Common myeloid progenitor, CD34-positive (primary cell): ENCODE data around the gene LGR6.
A peak's percentile ranks its signal among the peaks of the same experiment; 100 is the strongest.

ENCODE experiments used
- CTCF ChIA-PET: fragments of 350-600 bp; sonication (Branson Sonifier 250); formaldehyde crosslinking; loops from one replicate; lab custom pipeline; 2021; ENCODE audit warnings: antibody characterized with exemption; lab: Charles Lee
- POLR2A ChIA-PET: fragments of 350-600 bp; sonication (Branson Sonifier 250); formaldehyde crosslinking; loops from one replicate; lab custom pipeline; 2021; ENCODE audit warnings: antibody characterized with exemption; lab: Charles Lee
- DNase-seq, 3 donors: peaks; one replicate each; pipeline versions ENCODE4 v3.0.0 to v3.0.0-alpha.2; 2013
- H3K27ac ChIP-seq, 2 experiments: 1 replicate in 1 of 2; 2 replicates in 1 of 2; pipeline ENCODE4 v1.7.0; 2013; ENCODE audit warnings: inconsistent platforms in 2 of 2, low read length in 2 of 2, mild to moderate bottlenecking in 2 of 2, low read depth in 1 of 2, moderate library complexity in 1 of 2; ENCODE audit not compliant: severe bottlenecking in 2 of 2, insufficient read depth in 1 of 2, poor library complexity in 1 of 2
- H3K27me3 ChIP-seq, 5 experiments: replicated peaks in 2 of 5; 1 replicate in 3 of 5; 2 replicates in 2 of 5; pipeline versions ENCODE4 v1.6.1 to v1.7.0; 2013; ENCODE audit warnings: low read length in 4 of 5, mild to moderate bottlenecking in 2 of 5, moderate library complexity in 2 of 5, inconsistent platforms in 1 of 5; ENCODE audit not compliant: insufficient read depth in 5 of 5, control insufficient read depth in 4 of 5
- H3K36me3 ChIP-seq, 4 experiments: 1 replicate in 2 of 4; 2 replicates in 2 of 4; pipeline versions ENCODE4 v1.6.1 to v1.7.0; 2013; ENCODE audit warnings: low read length in 3 of 4, control low read depth in 1 of 4, mild to moderate bottlenecking in 1 of 4; ENCODE audit not compliant: control insufficient read depth in 4 of 4, insufficient read depth in 4 of 4
- H3K4me1 ChIP-seq, 4 experiments: 1 replicate in 3 of 4; 2 replicates in 1 of 4; pipeline versions ENCODE4 v1.6.1 to v1.7.1; 2013; ENCODE audit warnings: low read length in 3 of 4, mild to moderate bottlenecking in 3 of 4, control low read depth in 1 of 4, inconsistent platforms in 1 of 4, moderate library complexity in 1 of 4; ENCODE audit not compliant: control insufficient read depth in 4 of 4, insufficient read depth in 4 of 4; ENCODE audit errors: control extremely low read depth in 1 of 4
- H3K4me3 ChIP-seq, 7 experiments: 1 replicate in 4 of 7; 2 replicates in 3 of 7; pipeline versions ENCODE4 v1.5.1 to v1.7.0; 2013; ENCODE audit warnings: mild to moderate bottlenecking in 7 of 7, low read length in 6 of 7, moderate library complexity in 6 of 7, inconsistent platforms in 2 of 7, low read depth in 2 of 7, control low read depth in 1 of 7; ENCODE audit not compliant: insufficient read depth in 4 of 7, control insufficient read depth in 1 of 7; ENCODE audit errors: extremely low read depth in 1 of 7
- H3K9me3 ChIP-seq, 5 experiments: 1 replicate in 4 of 5; 2 replicates in 1 of 5; pipeline versions ENCODE4 v1.6.1 to v1.7.1; 2013; ENCODE audit warnings: low read length in 4 of 5, mild to moderate bottlenecking in 2 of 5, inconsistent platforms in 1 of 5, low read depth in 1 of 5, moderate library complexity in 1 of 5; ENCODE audit not compliant: control insufficient read depth in 4 of 5, insufficient read depth in 2 of 5; ENCODE audit errors: control extremely low read depth in 1 of 5
- WGBS: methylation state at CpG from one replicate; pipeline ENCODE4 v1.1.5; 2013; ENCODE audit not compliant: insufficient coverage; 5-methylcytosine and 5-hydroxymethylcytosine counted together

Gene LGR6

GRCh38 chr1:202282025-202282371, 88.4 kb downstream of the LGR6 start:
- H3K4me3 ChIP-seq: no peak overlapping the region
- CTCF ChIA-PET: interaction anchor here (0.8 to 3.5 kb wide), 9 partner anchors 8 to 93 kb away, joined by 3 to 23 read pairs (median 4); no protein-coding TSS in a partner anchor
- no peak overlapping the region for H3K27ac ChIP-seq
- H3K9me3 ChIP-seq: no peaks in the 10 kb centered on the region
- H3K4me1 ChIP-seq: peaks cover 6 to 36% (median 17%) of the 10 kb centered on the region in 4 experiments
- H3K36me3 ChIP-seq: no peaks in the 10 kb centered on the region
- WGBS: 93% methylated on average over 5 of the region's 5 CpGs
- peaks cover 0 to 68% (median 38%) of the 10 kb centered on the region in 5 experiments for H3K27me3 ChIP-seq
- DNase-seq: no peak
- POLR2A ChIA-PET: no interaction called here

- Histone ChIP-seq H3K27ac (no peak overlapping the region), H3K36me3 (no peaks in the 10 kb centered on the region), H3K27me3 (peaks cover 0 to 68% (median 38%) of the 10 kb centered on the region in 5 experiments), H3K9me3 (no peaks in the 10 kb centered on the region), H3K4me1 (peaks cover 6 to 36% (median 17%) of the 10 kb centered on the region in 4 experiments), H3K4me3 (no peak overlapping the region)
- POLR2A ChIA-PET: no interaction called here
- peak in 1 of 3 donors; percentile 13 for DNase-seq
- WGBS: 84% methylated on average over 5 of the region's 7 CpGs
- CTCF ChIA-PET: interaction anchor here (0.8 to 3.5 kb wide), 9 partner anchors 9 to 127 kb away, joined by 3 to 23 read pairs (median 4); partner anchors contain the start of gene UBE2T
Measured at GRCh38 chr1:202282596-202283283, 89.1 kb downstream of the LGR6 start.

- ChIA-PET CTCF (interaction anchor here (0.8 to 3.5 kb wide), 6 partner anchors 10 to 128 kb away, joined by 3 to 23 read pairs (median 4); partner anchors contain the start of gene UBE2T), POLR2A (no interaction called here)
- peaks cover 6 to 36% (median 17%) of the 10 kb centered on the region in 4 experiments for H3K4me1 ChIP-seq
- H3K36me3 ChIP-seq: no peaks in the 10 kb centered on the region
- H3K9me3 ChIP-seq: no peaks in the 10 kb centered on the region
- peaks cover 0 to 64% (median 40%) of the 10 kb centered on the region in 5 experiments for H3K27me3 ChIP-seq
- no peak overlapping the region for H3K4me3 ChIP-seq
- peak; percentile 60 to 92 (median 91) for DNase-seq
- no peak overlapping the region for H3K27ac ChIP-seq
- 0% methylated on average over 10 of the region's 10 CpGs for WGBS
Measured at GRCh38 chr1:202283379-202283844, 89.8 kb downstream of the LGR6 start.

GRCh38 chr1:202283991-202284390, 90.4 kb downstream of the LGR6 start:
- H3K9me3 ChIP-seq: no peaks in the 10 kb centered on the region
- peaks cover 0 to 64% (median 45%) of the 10 kb centered on the region in 5 experiments for H3K27me3 ChIP-seq
- H3K36me3 ChIP-seq: no peaks in the 10 kb centered on the region
- DNase-seq: no peak
- H3K27ac ChIP-seq: no peak overlapping the region
- no peak overlapping the region for H3K4me3 ChIP-seq
- ChIA-PET POLR2A (no interaction called here), CTCF (interaction anchor here (0.9 to 3.5 kb wide), 5 partner anchors 10 to 129 kb away, joined by 3 to 23 read pairs (median 6); partner anchors contain the start of gene UBE2T)
- H3K4me1 ChIP-seq: peaks cover 6 to 36% (median 17%) of the 10 kb centered on the region in 4 experiments
- WGBS: 100% methylated on average over 2 of the region's 4 CpGs

- H3K27me3 ChIP-seq: peaks cover 0 to 59% (median 37%) of the 10 kb centered on the region in 5 experiments
- no peak for DNase-seq
- H3K36me3 ChIP-seq: no peaks in the 10 kb centered on the region
- ChIA-PET POLR2A (no interaction called here), CTCF (interaction anchor here (1.6 kb wide), 1 partner anchor 93 kb away, joined by 4 read pairs; no protein-coding TSS in a partner anchor)
- WGBS: 100% methylated on average over 1 of the region's 3 CpGs
- no peak overlapping the region for H3K27ac ChIP-seq
- no peak overlapping the region for H3K4me3 ChIP-seq
- no peaks in the 10 kb centered on the region for H3K9me3 ChIP-seq
- peaks cover 6 to 29% (median 14%) of the 10 kb centered on the region in 4 experiments for H3K4me1 ChIP-seq
Measured at GRCh38 chr1:202285908-202286307, 92.3 kb downstream of the LGR6 start.

- ChIA-PET CTCF (interaction anchor here (0.9 to 1.9 kb wide), 2 partner anchors 12 to 14 kb away, joined by 4 read pairs; no protein-coding TSS in a partner anchor), POLR2A (no interaction called here)
- H3K4me3 ChIP-seq: no peak overlapping the region
- WGBS: 59% methylated on average over 4 of the region's 6 CpGs
- no peak for DNase-seq
- H3K27ac ChIP-seq: no peak overlapping the region
- H3K9me3 ChIP-seq: no peaks in the 10 kb centered on the region
- peaks cover 0 to 52% (median 44%) of the 10 kb centered on the region in 5 experiments for H3K27me3 ChIP-seq
- peaks cover 6 to 21% (median 9%) of the 10 kb centered on the region in 4 experiments for H3K4me1 ChIP-seq
- H3K36me3 ChIP-seq: no peaks in the 10 kb centered on the region
Measured at GRCh38 chr1:202286622-202287097, 93.1 kb downstream of the LGR6 start.
